KMS-11 (cell line): ENCODE results near the gene RASSF9.

Experiments used
- H2AFZ ChIP-seq: fragments of 200-600 bp; sonication (generic); 2 replicates; pipeline ENCODE4 v1.6.1; 2016; ENCODE audit warnings: antibody characterized with exemption, mixed run types, low read depth
- H3K27ac ChIP-seq: fragments of 200-600 bp; sonication (generic); 2 replicates; pipeline ENCODE4 v1.6.1; 2016; ENCODE audit warnings: mild to moderate bottlenecking, mixed run types
- H3K27me3 ChIP-seq: fragments of 200-600 bp; sonication (generic); 2 replicates; pipeline ENCODE4 v1.6.1; 2017; ENCODE audit warnings: mild to moderate bottlenecking, low read depth, mixed run types, moderate library complexity; ENCODE audit not compliant: insufficient read depth
- H3K36me3 ChIP-seq: fragments of 200-600 bp; sonication (generic); 2 replicates; pipeline ENCODE4 v1.6.1; 2017; ENCODE audit warnings: mild to moderate bottlenecking, mixed run types; ENCODE audit not compliant: insufficient read depth
- H3K4me1 ChIP-seq: fragments of 200-600 bp; sonication (generic); 2 replicates; pipeline ENCODE4 v1.6.1; 2016; ENCODE audit warnings: mild to moderate bottlenecking, low read depth, mixed run types; ENCODE audit not compliant: poor library complexity, severe bottlenecking
- H3K4me2 ChIP-seq: fragments of 200-600 bp; sonication (generic); 2 replicates; pipeline ENCODE4 v1.7.0; 2016; ENCODE audit warnings: mild to moderate bottlenecking, mixed run types
- H3K4me3 ChIP-seq: fragments of 200-600 bp; sonication (generic); IDR thresholded peaks from 2 replicates; pipeline ENCODE4 v1.6.1; 2017; ENCODE audit warnings: low read depth, low read length, mixed read lengths; ENCODE audit not compliant: insufficient read depth
- H3K79me2 ChIP-seq: fragments of 200-600 bp; sonication (generic); 2 replicates; pipeline ENCODE4 v1.6.1; 2016; ENCODE audit warnings: low read depth, mixed run types; ENCODE audit not compliant: insufficient read depth
- H3K9ac ChIP-seq: fragments of 200-600 bp; sonication (generic); 2 replicates; pipeline ENCODE4 v1.6.1; 2016; ENCODE audit warnings: mild to moderate bottlenecking, mixed run types
- H4K20me1 ChIP-seq: fragments of 200-600 bp; sonication (generic); 2 replicates; pipeline ENCODE4 v1.6.1; 2016; ENCODE audit warnings: mild to moderate bottlenecking, mixed run types; ENCODE audit not compliant: insufficient read depth
- TF ChIP-seq, protein P1 (sequence below): fragments of 200-600 bp; sonication (generic); conservative IDR thresholded peaks from 2 replicates; pipeline ENCODE4 v1.6.1; 2017; ENCODE audit warnings: low read depth, mild to moderate bottlenecking, antibody characterized with exemption, low read length, moderate library complexity, mixed read lengths

Gene RASSF9

DNA sequence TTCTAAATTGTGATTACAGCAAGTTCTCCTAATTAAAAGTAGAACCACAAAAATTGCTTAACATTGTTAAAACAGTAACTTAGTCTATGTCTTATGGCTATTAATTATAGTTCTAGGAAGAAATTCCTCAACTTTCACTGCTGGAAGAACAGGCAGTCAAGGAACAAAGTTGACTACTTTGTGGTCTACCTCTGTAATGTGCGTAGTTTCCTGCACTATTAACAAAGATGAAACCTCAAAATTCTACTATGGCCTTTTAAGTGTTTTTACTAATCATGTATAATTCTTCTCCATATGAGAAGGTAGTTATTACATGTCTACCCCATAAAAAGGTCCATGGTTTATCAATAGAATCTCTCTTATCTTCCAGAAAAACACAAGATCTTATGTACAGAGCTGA is 7.6 kb downstream of the RASSF9 start:
- H3K79me2 ChIP-seq, result no peaks in the 10 kb centered on the region
- H3K27me3 ChIP-seq, result no peaks in the 10 kb centered on the region
- H4K20me1 ChIP-seq, result no peaks in the 10 kb centered on the region
- no peak overlapping the region for H3K4me3 ChIP-seq
- no peak overlapping the region for H3K9ac ChIP-seq
- no peak overlapping the region for H2AFZ ChIP-seq
- H3K36me3 ChIP-seq, result no peaks in the 10 kb centered on the region
- no peak overlapping the region for H3K4me2 ChIP-seq
- TF ChIP-seq, protein P1, sequence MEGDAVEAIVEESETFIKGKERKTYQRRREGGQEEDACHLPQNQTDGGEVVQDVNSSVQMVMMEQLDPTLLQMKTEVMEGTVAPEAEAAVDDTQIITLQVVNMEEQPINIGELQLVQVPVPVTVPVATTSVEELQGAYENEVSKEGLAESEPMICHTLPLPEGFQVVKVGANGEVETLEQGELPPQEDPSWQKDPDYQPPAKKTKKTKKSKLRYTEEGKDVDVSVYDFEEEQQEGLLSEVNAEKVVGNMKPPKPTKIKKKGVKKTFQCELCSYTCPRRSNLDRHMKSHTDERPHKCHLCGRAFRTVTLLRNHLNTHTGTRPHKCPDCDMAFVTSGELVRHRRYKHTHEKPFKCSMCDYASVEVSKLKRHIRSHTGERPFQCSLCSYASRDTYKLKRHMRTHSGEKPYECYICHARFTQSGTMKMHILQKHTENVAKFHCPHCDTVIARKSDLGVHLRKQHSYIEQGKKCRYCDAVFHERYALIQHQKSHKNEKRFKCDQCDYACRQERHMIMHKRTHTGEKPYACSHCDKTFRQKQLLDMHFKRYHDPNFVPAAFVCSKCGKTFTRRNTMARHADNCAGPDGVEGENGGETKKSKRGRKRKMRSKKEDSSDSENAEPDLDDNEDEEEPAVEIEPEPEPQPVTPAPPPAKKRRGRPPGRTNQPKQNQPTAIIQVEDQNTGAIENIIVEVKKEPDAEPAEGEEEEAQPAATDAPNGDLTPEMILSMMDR, result no peak
- H3K4me1 ChIP-seq, result no peaks in the 10 kb centered on the region
- H3K27ac ChIP-seq, result no peak overlapping the region

- H3K79me2 ChIP-seq, result no peaks in the 10 kb centered on the region
- H4K20me1 ChIP-seq, result no peaks in the 10 kb centered on the region
- H3K27ac ChIP-seq, result no peak overlapping the region
- H3K9ac ChIP-seq, result no peak overlapping the region
- no peak overlapping the region for H3K4me2 ChIP-seq
- no peaks in the 10 kb centered on the region for H3K4me1 ChIP-seq
- H3K27me3 ChIP-seq, result no peaks in the 10 kb centered on the region
- H3K4me3 ChIP-seq, result no peak overlapping the region
- no peaks in the 10 kb centered on the region for H3K36me3 ChIP-seq
- H2AFZ ChIP-seq, result no peak overlapping the region
- TF ChIP-seq, protein P1, result no peak
These were observed 10.5 kb downstream of the RASSF9 start for GRCh38 chr12:85825746-85826145.

DNA sequence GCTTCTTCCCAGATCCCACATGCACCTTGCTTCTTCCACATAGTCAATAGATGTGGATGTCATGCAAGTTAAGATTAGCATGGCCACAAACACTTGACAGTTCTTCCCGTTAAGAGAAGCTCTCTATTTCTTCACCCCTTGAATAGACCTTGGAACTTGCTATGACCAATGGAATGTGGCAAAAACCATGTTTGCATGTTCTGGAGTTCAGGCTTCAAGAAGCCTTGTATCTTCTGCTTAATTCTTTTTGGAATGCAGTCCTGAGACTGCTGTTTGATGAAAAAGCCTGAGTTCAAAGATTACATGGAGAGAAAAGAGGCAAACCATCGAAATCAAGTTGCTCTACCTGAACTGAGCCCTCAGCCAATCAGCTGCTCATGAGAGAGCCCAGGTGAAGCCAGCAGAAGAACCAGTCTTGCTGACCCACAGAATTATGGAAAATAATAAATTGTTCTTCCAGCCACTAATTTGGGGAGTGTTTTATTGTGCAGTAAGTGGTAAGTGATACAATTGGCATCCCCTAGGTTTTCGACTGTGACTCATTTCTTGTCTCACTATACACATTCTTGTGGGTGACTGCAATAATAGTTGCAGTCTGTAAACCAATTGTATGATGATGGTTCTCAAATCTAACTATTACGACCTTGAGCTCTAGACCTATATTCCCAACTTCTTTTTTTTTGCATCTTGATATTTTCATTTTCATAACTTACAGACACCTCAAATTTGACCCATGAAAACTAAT is 12.6 kb downstream of the RASSF9 start:
- H3K79me2 ChIP-seq, result no peaks in the 10 kb centered on the region

DNA sequence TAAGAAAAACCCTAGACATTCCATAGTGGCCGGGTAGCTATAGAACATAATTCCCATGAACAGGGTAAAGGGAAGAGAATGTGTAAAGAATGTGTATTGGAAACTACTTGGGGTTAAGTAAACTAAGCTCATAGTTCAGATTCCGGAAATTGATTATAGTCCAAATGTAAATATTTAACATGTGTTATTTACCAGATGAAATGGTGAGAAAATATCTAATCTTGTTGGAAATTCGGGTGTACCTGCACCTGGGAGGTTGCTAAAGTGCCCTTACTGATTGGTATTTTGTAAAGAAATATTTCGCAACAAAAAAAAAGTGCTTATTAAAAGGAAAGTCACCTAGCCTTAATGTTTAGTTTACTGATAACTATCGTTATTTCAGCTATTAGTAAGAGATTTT is 14.4 kb downstream of the RASSF9 start:
- Histone ChIP-seq H3K4me2 (no peak overlapping the region), H3K79me2 (no peaks in the 10 kb centered on the region), H3K9ac (no peak overlapping the region), H3K27ac (no peak overlapping the region), H3K36me3 (no peaks in the 10 kb centered on the region), H4K20me1 (no peaks in the 10 kb centered on the region), H3K4me1 (no peaks in the 10 kb centered on the region), H3K4me3 (no peak overlapping the region), H2AFZ (no peak overlapping the region), H3K27me3 (no peaks in the 10 kb centered on the region)
- TF ChIP-seq, protein P1, result no peak

More for the DNA sequence above, 12.6 kb downstream of the RASSF9 start:
- no peak overlapping the region for H3K4me3 ChIP-seq
- H4K20me1 ChIP-seq, result no peaks in the 10 kb centered on the region
- H2AFZ ChIP-seq, result no peak overlapping the region
- no peaks in the 10 kb centered on the region for H3K27me3 ChIP-seq
- no peaks in the 10 kb centered on the region for H3K4me1 ChIP-seq
- H3K36me3 ChIP-seq, result no peaks in the 10 kb centered on the region
- no peak overlapping the region for H3K9ac ChIP-seq
- TF ChIP-seq, protein P1, result no peak
- no peak overlapping the region for H3K4me2 ChIP-seq
- no peak overlapping the region for H3K27ac ChIP-seq
